Stimulated activated memory B cell treated with anti-CD40 and anti-IgM and Interleukin-4, amounts not matched to agents 10 μg/mL and 1 μg/mL and 100 μg/mL, for 72 hours (primary cell): ENCODE measurements around the gene PTPRN2.

Experiments used
- ATAC-seq: fragments of 150-1000 bp; cut with Tn5 transposase; 2 replicates; pipeline ENCODE4 v1.10.0; 2021
- H3K27ac Mint-ChIP-seq: one replicate; pipeline ENCODE4 v1.8.0; 2022; ENCODE audit warnings: mild to moderate bottlenecking, mixed read lengths
- H3K27me3 Mint-ChIP-seq: one replicate; pipeline ENCODE4 v1.8.0; 2022; ENCODE audit warnings: mixed read lengths
- H3K36me3 Mint-ChIP-seq: one replicate; pipeline ENCODE4 v1.8.0; 2022; ENCODE audit warnings: mixed read lengths
- H3K4me1 Mint-ChIP-seq: one replicate; pipeline ENCODE4 v1.8.0; 2022; ENCODE audit warnings: mixed read lengths
- H3K4me3 Mint-ChIP-seq: one replicate; pipeline ENCODE4 v1.8.0; 2022; ENCODE audit warnings: mild to moderate bottlenecking, moderate library complexity, mixed read lengths
- H3K9me3 Mint-ChIP-seq: one replicate; pipeline ENCODE4 v1.8.0; 2022; ENCODE audit warnings: mixed read lengths

PTPRN2 gene

DNA sequence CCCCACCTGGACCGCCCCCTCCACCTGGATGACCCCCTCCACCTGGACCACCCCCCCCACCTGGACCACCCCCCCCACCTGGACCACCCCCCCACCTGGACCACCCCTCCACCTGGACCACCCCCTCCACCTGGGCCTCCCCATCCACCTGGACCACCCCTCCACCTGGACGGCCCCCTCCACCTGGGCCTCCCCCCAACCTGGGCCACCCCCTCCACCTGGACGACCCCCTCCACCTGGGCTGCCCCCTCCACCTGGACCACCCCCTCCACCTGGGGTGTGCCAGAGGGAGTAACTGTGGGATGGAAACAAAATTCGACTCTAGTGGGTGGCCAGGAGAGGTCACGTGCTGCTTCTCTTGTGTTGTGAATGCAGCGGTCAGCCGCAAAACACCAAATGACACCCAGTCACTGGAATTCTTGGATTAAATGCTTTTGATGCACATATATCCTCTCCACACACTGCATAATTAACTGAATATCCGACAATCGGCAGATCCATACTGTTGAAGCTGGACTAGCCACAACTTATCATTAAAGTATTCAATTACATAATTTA, 316.7 kb downstream of the PTPRN2 start:
- Mint-ChIP-seq H3K4me1 (no peaks in the 10 kb centered on the region), H3K36me3 (no peaks in the 10 kb centered on the region)

DNA sequence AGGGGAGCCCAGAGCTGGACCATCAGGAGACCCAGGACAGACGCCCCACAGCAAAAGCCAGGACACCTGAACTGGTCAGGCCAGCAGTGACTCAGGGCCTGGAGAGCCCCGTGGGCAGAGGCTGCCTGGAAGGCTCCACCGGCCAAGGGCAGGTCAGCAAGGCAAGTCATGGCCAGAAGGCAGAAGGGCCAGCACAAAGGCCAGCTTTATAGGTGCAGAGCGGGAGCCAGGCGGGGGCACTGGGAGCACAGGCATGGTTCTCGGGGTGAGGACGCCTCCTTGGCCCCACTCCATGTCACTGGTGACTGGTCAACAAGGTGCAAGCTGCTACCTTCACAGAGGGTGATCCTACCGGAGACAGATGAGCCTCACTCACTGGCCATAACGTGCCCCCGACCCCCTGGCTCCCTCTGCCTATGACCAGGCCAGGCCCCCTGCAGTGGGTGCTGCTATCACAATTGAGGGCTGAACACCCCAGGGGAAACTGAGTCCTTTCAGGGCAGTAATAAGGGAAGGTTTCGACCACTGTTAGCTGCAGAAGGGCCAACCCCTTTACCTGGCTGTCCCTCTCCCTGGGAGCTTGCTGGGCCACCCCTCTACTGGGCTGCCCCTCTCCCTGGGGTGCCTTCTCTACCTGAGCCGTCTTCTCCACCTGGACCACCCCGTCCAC, 317.4 kb downstream of the PTPRN2 start:
- Mint-ChIP-seq H3K36me3 (no peaks in the 10 kb centered on the region), H3K27ac (no peak overlapping the region), H3K9me3 (peaks cover 11% of the 10 kb centered on the region), H3K27me3 (no peaks in the 10 kb centered on the region), H3K4me1 (no peaks in the 10 kb centered on the region), H3K4me3 (no peak overlapping the region)
- peak; percentile 16 for ATAC-seq

More for the DNA sequence above, 316.7 kb downstream of the PTPRN2 start:
- no peaks in the 10 kb centered on the region for H3K27me3 Mint-ChIP-seq
- H3K9me3 Mint-ChIP-seq = peaks cover 11% of the 10 kb centered on the region
- no peak overlapping the region for H3K4me3 Mint-ChIP-seq
- peak; percentile 53 for ATAC-seq
- no peak overlapping the region for H3K27ac Mint-ChIP-seq

DNA sequence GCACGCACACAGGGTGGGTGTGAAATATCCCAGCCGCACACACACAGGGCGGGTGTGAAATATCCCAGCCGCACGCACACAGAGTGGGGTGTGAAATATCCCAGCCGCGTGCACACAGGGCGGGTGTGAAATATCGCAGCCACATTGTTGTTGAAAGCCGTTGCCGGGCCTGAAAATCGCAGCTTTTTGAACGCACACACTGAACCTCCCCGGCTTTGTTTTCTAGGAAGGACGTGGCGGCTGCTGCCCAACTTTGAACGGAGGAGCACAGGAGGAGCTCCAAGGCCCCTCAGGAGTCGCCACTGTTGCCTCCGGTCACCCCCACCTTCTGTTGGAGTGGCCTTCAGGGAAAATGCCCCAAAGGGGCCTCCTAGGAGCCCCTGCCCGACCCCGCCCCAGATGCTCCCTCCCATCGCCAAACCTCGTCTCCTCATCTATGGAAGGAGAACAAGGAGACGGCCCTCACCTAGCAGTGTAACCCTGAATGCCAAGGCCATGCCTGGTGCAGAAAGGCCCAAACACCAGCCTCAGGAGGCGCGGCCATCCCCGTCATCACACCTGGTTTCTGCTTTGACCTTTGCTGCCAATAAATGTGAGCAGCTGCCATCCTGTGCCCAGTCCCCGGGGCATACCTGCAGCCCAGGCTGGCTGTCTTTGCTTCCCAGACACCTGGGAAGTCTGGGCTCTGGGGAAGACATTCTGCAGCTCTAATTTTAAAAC, 318.6 kb downstream of the PTPRN2 start:
- Mint-ChIP-seq H3K27me3 (no peaks in the 10 kb centered on the region), H3K27ac (no peak overlapping the region), H3K9me3 (peaks cover 9% of the 10 kb centered on the region), H3K4me1 (no peaks in the 10 kb centered on the region), H3K36me3 (no peaks in the 10 kb centered on the region), H3K4me3 (no peak overlapping the region)
- no peak for ATAC-seq

DNA sequence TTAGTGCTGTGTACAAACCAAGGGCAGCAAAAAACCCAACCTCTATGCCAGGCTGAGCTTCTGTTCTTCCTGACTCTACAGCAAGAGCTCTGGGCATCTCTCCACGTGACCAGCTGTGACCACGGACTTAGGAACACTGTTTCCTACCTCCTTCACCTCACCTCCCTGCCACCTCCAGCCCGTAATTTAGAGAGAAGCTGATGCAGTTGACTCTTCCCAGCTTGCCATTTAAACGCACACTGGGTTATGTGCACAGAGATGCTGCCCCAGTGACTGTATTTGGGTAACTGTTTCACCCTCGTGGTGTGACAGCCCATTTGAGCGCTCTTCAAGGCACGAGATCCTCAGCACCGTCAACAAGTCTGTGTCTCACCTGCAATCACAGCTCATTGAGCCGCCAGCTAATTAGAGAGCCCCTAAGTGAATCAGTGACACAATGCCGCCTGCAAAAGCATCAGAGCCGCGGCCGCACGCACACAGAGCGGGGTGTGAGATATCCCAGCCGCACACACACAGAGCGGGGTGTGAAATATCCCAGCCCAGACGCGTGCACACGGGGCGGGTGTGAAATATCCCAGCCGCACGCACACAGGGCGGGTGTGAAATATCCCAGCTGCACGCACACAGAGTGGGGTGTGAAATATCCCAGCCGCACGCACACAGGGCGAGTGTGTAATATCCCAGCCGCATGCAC, 319.7 kb downstream of the PTPRN2 start:
- Mint-ChIP-seq H3K36me3 (no peaks in the 10 kb centered on the region), H3K4me3 (no peak overlapping the region), H3K9me3 (peaks cover 4% of the 10 kb centered on the region), H3K27ac (no peak overlapping the region), H3K27me3 (no peaks in the 10 kb centered on the region), H3K4me1 (no peaks in the 10 kb centered on the region)
- no peak for ATAC-seq

DNA sequence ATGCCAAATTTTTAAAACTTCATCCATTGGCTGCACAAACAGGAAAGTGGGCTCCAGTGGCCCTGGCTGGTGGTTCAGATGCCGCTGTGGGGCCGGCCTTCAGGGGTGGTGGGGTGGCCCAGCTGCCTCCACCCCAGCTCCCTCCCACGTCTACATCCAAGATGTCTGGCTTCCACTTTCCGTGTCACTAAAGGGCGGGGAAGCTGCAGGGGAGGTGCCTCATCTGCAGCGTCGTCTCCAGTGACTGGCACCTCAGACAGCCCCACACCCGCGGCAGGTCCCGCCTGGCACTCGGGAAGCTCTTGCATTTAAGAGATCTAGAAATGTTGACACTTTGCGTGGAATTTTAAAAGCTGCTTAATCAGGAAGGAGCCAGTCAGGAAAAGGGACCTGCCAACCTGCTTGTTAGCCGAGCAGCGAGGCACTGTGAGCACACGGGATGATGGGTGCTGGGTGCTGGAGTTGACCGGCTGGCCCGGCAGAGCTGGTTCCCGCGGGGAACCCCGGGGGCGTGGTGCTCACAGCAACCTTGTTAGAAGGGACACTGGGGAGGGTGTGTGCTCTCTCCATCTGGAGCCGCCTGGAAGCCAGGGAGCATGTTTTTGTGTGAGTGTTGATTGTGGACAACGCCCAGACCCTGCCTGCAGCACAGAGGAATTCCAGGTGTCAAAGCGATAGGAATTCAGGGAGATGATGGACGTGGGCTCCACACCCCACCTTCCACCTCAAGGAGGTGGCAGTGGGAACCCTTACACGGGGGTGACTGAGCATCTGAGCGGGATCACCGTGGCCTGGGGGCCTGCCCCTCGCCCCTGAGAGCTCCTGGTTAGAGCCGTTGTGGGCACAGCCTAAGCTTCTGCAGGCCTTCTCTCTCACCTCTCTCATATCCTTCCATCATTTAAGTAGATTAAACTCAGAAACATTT, 320.5 kb downstream of the PTPRN2 start:
- Mint-ChIP-seq H3K27me3 (no peaks in the 10 kb centered on the region), H3K4me1 (no peaks in the 10 kb centered on the region), H3K4me3 (no peak overlapping the region), H3K36me3 (no peaks in the 10 kb centered on the region), H3K27ac (no peak overlapping the region), H3K9me3 (peaks cover 4% of the 10 kb centered on the region)
- no peak for ATAC-seq

DNA sequence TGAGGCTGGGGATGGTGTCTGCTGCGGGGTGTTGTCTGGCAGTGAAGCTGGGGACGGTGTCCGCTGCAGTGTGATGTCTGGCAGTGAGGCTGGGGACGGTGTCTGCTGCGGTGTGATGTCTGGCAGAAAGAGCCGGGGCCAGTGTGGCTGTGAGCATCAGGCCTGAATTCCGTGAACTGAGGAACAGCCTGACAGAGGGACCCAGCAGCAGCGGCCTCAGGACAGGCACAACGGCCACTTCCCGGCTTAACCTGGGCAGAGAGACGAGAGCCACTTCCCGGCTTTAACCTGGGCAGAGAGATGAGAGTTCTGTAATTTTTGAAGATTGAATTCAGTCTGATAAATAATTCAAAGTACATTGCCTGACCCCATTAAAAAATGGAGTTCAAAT, 321.2 kb downstream of the PTPRN2 start:
- no peaks in the 10 kb centered on the region for H3K4me1 Mint-ChIP-seq
- H3K36me3 Mint-ChIP-seq = no peaks in the 10 kb centered on the region
- no peak overlapping the region for H3K27ac Mint-ChIP-seq

DNA sequence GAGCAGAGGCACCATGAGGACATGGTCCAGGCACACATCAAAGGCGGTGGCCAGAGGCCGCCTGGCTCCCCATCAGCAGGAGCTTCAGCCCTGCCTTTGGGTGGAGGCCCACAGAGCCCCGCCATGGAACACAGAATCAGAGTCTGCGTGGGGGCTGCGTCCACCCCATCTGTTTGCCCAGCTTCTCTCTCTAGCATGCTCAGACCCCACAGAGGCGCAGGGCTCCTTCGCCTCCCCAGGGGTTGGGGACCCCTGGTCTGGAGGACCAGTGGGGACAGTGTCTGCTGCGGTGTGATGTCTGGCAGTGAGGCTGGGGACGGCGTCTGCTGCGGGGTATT, 321.9 kb downstream of the PTPRN2 start:
- no peak for ATAC-seq
- Mint-ChIP-seq H3K4me1 (no peaks in the 10 kb centered on the region), H3K36me3 (no peaks in the 10 kb centered on the region), H3K9me3 (peaks cover 4% of the 10 kb centered on the region), H3K4me3 (no peak overlapping the region), H3K27ac (no peak overlapping the region), H3K27me3 (no peaks in the 10 kb centered on the region)

More for the DNA sequence above, 321.2 kb downstream of the PTPRN2 start:
- peaks cover 4% of the 10 kb centered on the region for H3K9me3 Mint-ChIP-seq
- ATAC-seq = no peak
- no peak overlapping the region for H3K4me3 Mint-ChIP-seq
- no peaks in the 10 kb centered on the region for H3K27me3 Mint-ChIP-seq

DNA sequence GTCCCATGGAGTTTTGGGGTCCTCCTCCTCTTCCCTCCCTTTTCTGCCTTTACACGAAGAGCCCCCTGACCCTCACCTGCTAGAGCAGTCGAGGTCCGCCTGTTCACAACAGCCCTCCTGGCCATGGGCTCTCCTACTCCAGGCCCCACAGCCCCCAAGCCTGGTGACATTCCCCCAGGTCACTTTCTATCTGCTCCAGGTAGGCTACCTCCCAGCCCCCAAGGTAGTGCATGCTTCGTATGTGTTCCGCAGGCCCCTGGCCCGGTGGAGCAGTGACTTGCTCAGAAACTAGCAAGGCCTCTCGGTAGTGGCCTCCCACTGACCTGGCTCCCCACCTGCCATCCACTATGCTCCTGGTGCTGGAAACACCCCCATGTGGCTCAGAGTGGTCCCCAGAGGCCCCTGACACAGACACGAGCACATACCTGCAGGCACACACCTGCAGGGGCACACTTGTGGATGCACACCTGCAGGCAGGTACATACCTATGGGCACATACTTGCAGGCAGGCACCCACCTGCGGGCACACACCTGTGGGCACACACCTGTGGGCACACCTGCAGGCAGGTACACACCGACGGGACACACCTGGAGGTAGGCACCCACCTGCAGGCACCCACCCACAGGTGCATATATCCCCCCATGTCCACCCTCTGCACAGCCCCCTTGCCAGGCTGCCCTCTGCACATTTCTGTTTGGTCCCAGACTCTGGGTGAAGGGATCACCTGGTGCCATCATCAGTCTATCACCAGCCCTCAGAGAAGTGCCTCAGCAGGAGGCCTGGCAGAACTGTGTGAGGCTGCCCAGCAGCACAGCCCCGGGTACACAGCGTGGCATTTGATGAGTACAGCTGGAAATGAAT, 322.5 kb downstream of the PTPRN2 start:
- no peaks in the 10 kb centered on the region for H3K27me3 Mint-ChIP-seq
- H3K4me3 Mint-ChIP-seq = no peak overlapping the region
- peaks cover 4% of the 10 kb centered on the region for H3K9me3 Mint-ChIP-seq
- H3K36me3 Mint-ChIP-seq = no peaks in the 10 kb centered on the region
- no peak overlapping the region for H3K27ac Mint-ChIP-seq
- no peaks in the 10 kb centered on the region for H3K4me1 Mint-ChIP-seq
- ATAC-seq = peak; percentile 20

DNA sequence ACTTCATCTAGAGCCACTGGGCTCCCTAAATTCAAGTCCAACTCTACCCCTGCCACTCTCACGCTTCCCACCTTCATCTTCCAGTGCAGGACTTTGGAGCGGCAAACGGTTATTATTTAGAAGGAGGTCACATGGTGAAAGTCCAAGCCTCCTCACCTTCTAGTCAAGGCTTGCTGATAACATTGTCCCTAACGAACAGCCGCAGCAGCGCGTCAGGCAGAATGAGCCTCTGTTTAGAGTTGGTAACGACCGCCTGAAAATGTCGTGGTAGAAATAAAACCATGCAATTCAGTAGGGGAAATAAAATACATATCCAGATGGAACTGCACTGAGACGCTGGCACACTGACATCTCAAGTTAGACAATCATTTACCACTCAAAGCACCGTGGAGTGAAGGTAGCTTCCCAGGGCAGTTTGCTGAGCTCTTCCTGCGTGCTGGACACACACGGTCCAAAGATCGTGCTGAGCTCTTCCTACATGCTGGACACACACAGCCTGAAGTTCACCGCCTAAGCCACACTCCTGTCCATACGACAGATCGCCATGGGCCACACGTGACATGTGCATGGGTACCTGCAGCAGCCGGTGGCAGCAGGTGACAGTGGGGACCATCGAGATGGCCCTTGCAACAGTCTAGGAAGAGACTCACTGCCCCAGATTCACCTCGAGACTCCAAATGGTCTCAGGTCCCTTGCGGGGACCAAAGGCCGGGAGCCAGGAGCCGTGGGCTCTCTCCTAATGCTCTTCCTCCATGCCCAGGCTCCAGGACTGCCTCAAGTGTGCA, 323.5 kb downstream of the PTPRN2 start:
- H3K4me1 Mint-ChIP-seq = no peaks in the 10 kb centered on the region

DNA sequence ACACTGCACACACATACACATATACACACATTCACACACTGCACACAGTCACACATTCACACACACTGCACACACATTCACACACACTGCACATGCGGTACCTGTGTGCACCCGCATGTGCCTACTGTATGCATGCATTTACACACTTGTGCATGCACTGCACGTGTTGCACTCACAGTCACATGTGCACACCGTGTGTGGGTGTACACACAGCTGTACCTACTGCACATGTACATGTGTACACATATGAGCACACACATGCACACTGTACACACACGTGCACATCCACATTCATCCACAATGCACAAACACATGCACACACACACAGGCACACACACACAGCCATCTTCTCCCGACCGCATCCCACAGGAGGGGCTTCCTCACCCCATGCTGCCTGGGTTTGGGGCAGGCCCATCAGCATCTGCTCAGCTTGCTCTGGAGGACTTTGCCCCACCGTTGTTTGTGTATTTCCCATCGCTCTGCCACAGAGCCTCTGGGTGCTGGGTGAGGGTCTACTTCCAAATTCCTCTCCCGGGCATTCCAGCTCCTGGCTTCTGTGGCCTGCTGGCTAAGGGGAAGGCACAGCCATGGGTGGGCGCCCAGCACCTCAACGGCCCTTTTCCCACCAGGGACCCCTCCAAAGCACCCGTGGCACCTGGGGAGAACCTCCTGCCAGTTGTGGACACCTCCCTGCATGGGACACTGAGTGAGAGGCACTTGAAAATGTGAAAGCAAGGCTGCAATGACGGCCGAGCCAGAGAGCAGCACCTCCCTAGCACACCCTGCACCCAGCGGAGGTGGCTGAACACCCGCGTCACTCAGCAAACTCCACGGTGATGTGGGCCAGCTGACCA, 324.3 kb downstream of the PTPRN2 start:
- Mint-ChIP-seq H3K27me3 (no peaks in the 10 kb centered on the region), H3K4me3 (no peak overlapping the region), H3K9me3 (no peaks in the 10 kb centered on the region), H3K27ac (no peak overlapping the region), H3K4me1 (no peaks in the 10 kb centered on the region), H3K36me3 (no peaks in the 10 kb centered on the region)
- ATAC-seq = no peak

More for the DNA sequence above, 323.5 kb downstream of the PTPRN2 start:
- no peaks in the 10 kb centered on the region for H3K36me3 Mint-ChIP-seq
- no peaks in the 10 kb centered on the region for H3K9me3 Mint-ChIP-seq
- H3K4me3 Mint-ChIP-seq = no peak overlapping the region
- no peak overlapping the region for H3K27ac Mint-ChIP-seq
- H3K27me3 Mint-ChIP-seq = no peaks in the 10 kb centered on the region
- no peak for ATAC-seq

DNA sequence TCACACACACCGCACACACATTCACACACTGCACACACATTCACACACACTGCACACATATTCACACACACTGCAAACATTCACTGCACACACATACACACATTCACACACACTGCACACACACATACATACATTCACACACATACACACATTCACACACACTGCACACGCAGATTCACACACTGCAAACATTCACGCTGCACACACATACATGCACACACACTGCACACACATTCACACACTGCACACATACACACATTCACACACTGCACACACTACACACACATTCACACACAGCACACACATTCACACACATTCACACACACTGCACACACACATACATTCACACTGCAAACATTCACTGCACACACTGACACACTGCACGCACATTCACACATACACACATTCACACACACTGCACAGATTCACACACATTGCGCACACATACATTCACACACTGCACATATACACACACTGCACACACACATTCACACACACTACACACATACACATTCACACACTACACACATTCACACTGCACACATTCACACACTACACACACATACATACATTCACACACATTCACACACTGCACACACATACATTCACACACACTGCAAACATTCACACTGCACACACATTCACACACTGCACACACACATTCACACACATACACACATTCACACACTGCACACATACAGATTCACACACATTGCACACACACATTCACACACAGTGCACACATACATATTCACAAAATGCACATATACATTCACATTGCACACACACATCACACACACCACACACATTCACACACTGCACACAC, 325.1 kb downstream of the PTPRN2 start:
- Mint-ChIP-seq H3K4me3 (no peak overlapping the region), H3K27ac (no peak overlapping the region), H3K27me3 (no peaks in the 10 kb centered on the region), H3K9me3 (no peaks in the 10 kb centered on the region), H3K4me1 (no peaks in the 10 kb centered on the region), H3K36me3 (no peaks in the 10 kb centered on the region)
- ATAC-seq = no peak
